NCI-H2081 (cell line): ENCODE results near the gene UGCG.
A peak's percentile ranks its signal among the peaks of the same experiment; 100 is the strongest.
"Not testable (repeated sequence)": the region's sequence is repeated elsewhere in the genome, so short reads cannot be mapped to it uniquely, and the experiment has no call there.

Source experiments
- DNase-seq, 2 experiments: peaks; one replicate each; lab custom pipeline; 2025; lab: John Stamatoyannopoulos, UW

UGCG gene

GRCh38 chr9:111890867-111891266, 5.7 kb upstream of the UGCG start:
- not testable (repeated sequence) for DNase-seq

- DNase-seq, result no peak
Measured at GRCh38 chr9:111891910-111892499, 4.6 kb upstream of the UGCG start.

GRCh38 chr9:111896942-111897600, 457 bp downstream of the UGCG start:
- DNase-seq, result peak; percentile 56 to 78

GRCh38 chr9:111897601-111898137, 1.1 kb downstream of the UGCG start:
- peak in 1 of 2 experiments; percentile 41 for DNase-seq

- no peak for DNase-seq
Measured at GRCh38 chr9:111898331-111899096, 1.9 kb downstream of the UGCG start.

GRCh38 chr9:111900151-111900857, 3.7 kb downstream of the UGCG start:
- no peak for DNase-seq

- DNase-seq, result no peak
Measured at GRCh38 chr9:111900858-111901612, 4.4 kb downstream of the UGCG start.

- no peak for DNase-seq
Measured at GRCh38 chr9:111902391-111903139, 6.0 kb downstream of the UGCG start.

- DNase-seq, result not testable (repeated sequence)
Measured at GRCh38 chr9:111903535-111903934, 6.9 kb downstream of the UGCG start.

- DNase-seq, result no peak
Measured at GRCh38 chr9:111904026-111904425, 7.4 kb downstream of the UGCG start.

GRCh38 chr9:111904891-111905291, 8.3 kb downstream of the UGCG start:
- no peak for DNase-seq

GRCh38 chr9:111907147-111907546, 10.5 kb downstream of the UGCG start:
- DNase-seq, result no peak

GRCh38 chr9:111909444-111909843, 12.8 kb downstream of the UGCG start:
- DNase-seq, result no peak

GRCh38 chr9:111910428-111910827, 13.8 kb downstream of the UGCG start:
- DNase-seq, result no peak

- DNase-seq, result no peak
Measured at GRCh38 chr9:111913159-111913558, 16.5 kb downstream of the UGCG start.

GRCh38 chr9:111914749-111915424, 18.3 kb downstream of the UGCG start:
- DNase-seq, result peak; percentile 13 to 47

- no peak for DNase-seq
Measured at GRCh38 chr9:111915425-111915758, 18.8 kb downstream of the UGCG start.

GRCh38 chr9:111916234-111916645, 19.6 kb downstream of the UGCG start:
- no peak for DNase-seq

- DNase-seq, result no peak
Measured at GRCh38 chr9:111917201-111917600, 20.6 kb downstream of the UGCG start.

GRCh38 chr9:111917980-111918379, 21.4 kb downstream of the UGCG start:
- DNase-seq, result no peak
